ENCODE results near the gene CAPS2.

Gene CAPS2

GRCh38 chr12:75366629-75367028 lies 36.5 kb upstream of the CAPS2 start:
- H3K4me3 ChIP-seq (ENCODE audit: low read depth, low read length, poor library complexity, severe bottlenecking), result no peak overlapping the region
- no peak for TF ChIP-seq CTCF (IDR thresholded peaks at IDR 0.05; ENCODE audit: low read length)
- no peak for TF ChIP-seq EZH2 (IDR thresholded peaks at IDR 0.05; ENCODE audit: borderline replicate concordance, low read length)
- no peaks in the 10 kb centered on the region for H3K36me3 ChIP-seq (ENCODE audit: insufficient read depth, low read length)
- H3K79me2 ChIP-seq (ENCODE audit: insufficient read depth, low read length), result no peaks in the 10 kb centered on the region
- no peaks in the 10 kb centered on the region for H4K20me1 ChIP-seq (ENCODE audit: insufficient read depth, low read length)
- H3K4me1 ChIP-seq (ENCODE audit: insufficient read depth, low read length, severe bottlenecking), result no peaks in the 10 kb centered on the region
- H3K27ac ChIP-seq (ENCODE audit: low read depth, low read length, poor library complexity, severe bottlenecking), result no peak overlapping the region
- H2AFZ ChIP-seq (ENCODE audit: low read length), result no peak overlapping the region
- no peaks in the 10 kb centered on the region for H3K27me3 ChIP-seq (ENCODE audit: insufficient read depth, low read length)
- H3K9me3 ChIP-seq (ENCODE audit: low read length), result no peaks in the 10 kb centered on the region
- H3K4me2 ChIP-seq (ENCODE audit: low read length), result no peak overlapping the region
- no peaks in the 10 kb centered on the region for H3F3A ChIP-seq (ENCODE audit: insufficient read depth, low read length)
- no peak overlapping the region for H3K9ac ChIP-seq (ENCODE audit: low read length)
- no peaks in the 10 kb centered on the region for H3K9me2 ChIP-seq (ENCODE audit: low read depth, low read length)

GRCh38 chr12:75364919-75365318 lies 34.8 kb upstream of the CAPS2 start:
- TF ChIP-seq CTCF (IDR thresholded peaks at IDR 0.05; ENCODE audit: low read length), result no peak
- TF ChIP-seq EZH2 (IDR thresholded peaks at IDR 0.05; ENCODE audit: borderline replicate concordance, low read length), result no peak
- Histone ChIP-seq H3F3A (ENCODE audit: insufficient read depth, low read length) (no peaks in the 10 kb centered on the region), H3K79me2 (ENCODE audit: insufficient read depth, low read length) (no peaks in the 10 kb centered on the region), H2AFZ (ENCODE audit: low read length) (no peak overlapping the region), H3K9me2 (ENCODE audit: low read depth, low read length) (no peaks in the 10 kb centered on the region), H3K4me2 (ENCODE audit: low read length) (no peak overlapping the region), H3K36me3 (ENCODE audit: insufficient read depth, low read length) (no peaks in the 10 kb centered on the region), H3K27me3 (ENCODE audit: insufficient read depth, low read length) (no peaks in the 10 kb centered on the region), H3K27ac (ENCODE audit: low read depth, low read length, poor library complexity, severe bottlenecking) (no peak overlapping the region), H3K4me3 (ENCODE audit: low read depth, low read length, poor library complexity, severe bottlenecking) (no peak overlapping the region), H3K9ac (ENCODE audit: low read length) (no peak overlapping the region), H3K4me1 (ENCODE audit: insufficient read depth, low read length, severe bottlenecking) (no peaks in the 10 kb centered on the region), H4K20me1 (ENCODE audit: insufficient read depth, low read length) (no peaks in the 10 kb centered on the region), H3K9me3 (ENCODE audit: low read length) (no peaks in the 10 kb centered on the region)

- Histone ChIP-seq H3K79me2 (ENCODE audit: insufficient read depth, low read length) (no peaks in the 10 kb centered on the region), H3K4me2 (ENCODE audit: low read length) (no peak overlapping the region), H3K9ac (ENCODE audit: low read length) (no peak overlapping the region), H3K4me3 (ENCODE audit: low read depth, low read length, poor library complexity, severe bottlenecking) (no peak overlapping the region), H3K9me3 (ENCODE audit: low read length) (no peaks in the 10 kb centered on the region), H3K9me2 (ENCODE audit: low read depth, low read length) (no peaks in the 10 kb centered on the region), H3K36me3 (ENCODE audit: insufficient read depth, low read length) (no peaks in the 10 kb centered on the region), H3K27me3 (ENCODE audit: insufficient read depth, low read length) (no peaks in the 10 kb centered on the region), H3K4me1 (ENCODE audit: insufficient read depth, low read length, severe bottlenecking) (no peaks in the 10 kb centered on the region), H4K20me1 (ENCODE audit: insufficient read depth, low read length) (no peaks in the 10 kb centered on the region), H3F3A (ENCODE audit: insufficient read depth, low read length) (no peaks in the 10 kb centered on the region), H2AFZ (ENCODE audit: low read length) (no peak overlapping the region), H3K27ac (ENCODE audit: low read depth, low read length, poor library complexity, severe bottlenecking) (no peak overlapping the region)
- TF ChIP-seq EZH2 (IDR thresholded peaks at IDR 0.05; ENCODE audit: borderline replicate concordance, low read length) (no peak), CTCF (IDR thresholded peaks at IDR 0.05; ENCODE audit: low read length) (no peak)
These were observed 31.3 kb upstream of the CAPS2 start for GRCh38 chr12:75361408-75361807.

Measured in OCI-LY1 (cell line).